IPS-NIHi7 (cell line): ENCODE measurements around the gene RALGAPA1.

ENCODE experiments used
- DNase-seq: peaks from one replicate; pipeline ENCODE4 v3.0.0; 2012; ENCODE audit warnings: mixed read lengths; ENCODE audit errors: extremely low spot score

The RALGAPA1 gene

DNA sequence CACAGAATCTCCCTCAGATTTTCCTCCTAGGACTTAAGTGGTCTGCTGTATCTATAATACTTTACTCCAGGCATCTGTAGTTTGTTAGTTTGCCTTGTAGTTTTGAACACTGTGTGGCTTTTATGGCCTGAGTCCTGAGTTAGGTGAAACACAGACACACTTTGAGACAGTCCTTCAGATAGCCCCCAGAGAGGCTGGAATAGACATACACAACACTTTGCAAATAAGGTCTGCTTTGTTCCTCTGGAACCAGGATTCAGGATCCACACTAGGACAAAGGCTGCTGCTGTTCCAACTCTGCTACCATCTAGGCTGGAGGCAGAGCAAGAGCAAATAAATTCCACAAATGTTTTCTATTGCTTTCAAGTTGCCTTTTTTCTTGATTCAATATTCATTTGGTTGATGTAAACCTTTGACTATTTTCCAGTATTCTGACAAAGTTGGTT is 316.5 kb downstream of the RALGAPA1 start:
- no peak for DNase-seq
